ENCODE data around the gene UPP1. TPM values are rescaled to one million over a fixed set of nuclear protein-coding genes. Genes with fewer than 3 reads are reported as not detected.

Gene UPP1
- total RNA-seq, 8 experiments from 2014 or later, result 3.1 to 93.0 (median 26.4) TPM

DNA sequence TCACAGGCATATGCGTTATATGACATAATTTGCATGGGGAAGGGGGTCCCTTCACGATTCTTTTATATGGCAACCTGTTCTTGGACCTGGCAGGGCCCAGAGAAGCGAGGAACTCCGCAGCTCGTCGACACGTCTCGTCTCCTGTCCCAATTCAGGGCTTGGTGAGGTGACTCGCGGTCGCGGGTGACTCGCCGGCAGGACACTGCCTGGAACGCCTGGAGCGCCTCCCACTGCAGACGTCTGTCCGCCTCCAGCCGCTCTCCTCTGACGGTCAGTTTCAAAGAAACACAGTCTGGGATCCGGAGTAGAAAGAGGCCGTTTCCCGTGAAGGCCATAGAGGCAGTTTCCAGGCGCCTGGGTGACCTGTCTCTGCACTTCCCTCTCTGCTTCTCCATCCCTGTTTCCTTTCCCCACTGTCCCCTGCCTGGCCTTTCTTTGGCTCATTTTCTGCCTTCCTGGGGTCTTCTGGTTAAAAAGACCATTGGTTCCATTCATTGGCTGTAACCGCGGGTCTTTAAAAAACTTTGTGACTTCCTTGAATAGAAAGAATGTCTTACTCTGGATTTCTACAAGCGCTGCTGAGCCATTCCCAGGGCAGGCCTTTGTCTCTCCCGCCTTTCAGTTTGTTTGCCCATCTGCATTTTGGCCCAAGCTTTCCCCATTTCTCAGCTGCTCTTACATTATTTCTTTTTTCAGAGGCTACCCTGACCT lies 1.2 kb downstream of the UPP1 start:
- peaks cover 5 to 6% of the 10 kb centered on the region in 2 donors for H3K4me1 ChIP-seq (replicated peaks in 1 of 2)
- in situ Hi-C loops (cut with MboI; ENCODE audit: low pct_unique_long_range_greater_than_20kb in 2 of 9, low sequenced_read_pairs in 9 of 9, unreplicated experiment in 9 of 9), result loop anchor here in 2 of 9 experiments (25.0 kb wide), 1 partner anchor 103 kb away; the partner anchor contains the start of gene HUS1 (in 2 of the 2)
- H3K27ac ChIP-seq, result no peak overlapping the region
- WGBS, 10 experiments, result 9 to 94% (median 25%) methylated on average over 1 to 17 of the region's 28 CpGs
- peak overlapping the region; percentile 78 to 92 (median 89) for H3K4me3 ChIP-seq
- no peak for ATAC-seq (replicated peaks in 6 of 8)

DNA sequence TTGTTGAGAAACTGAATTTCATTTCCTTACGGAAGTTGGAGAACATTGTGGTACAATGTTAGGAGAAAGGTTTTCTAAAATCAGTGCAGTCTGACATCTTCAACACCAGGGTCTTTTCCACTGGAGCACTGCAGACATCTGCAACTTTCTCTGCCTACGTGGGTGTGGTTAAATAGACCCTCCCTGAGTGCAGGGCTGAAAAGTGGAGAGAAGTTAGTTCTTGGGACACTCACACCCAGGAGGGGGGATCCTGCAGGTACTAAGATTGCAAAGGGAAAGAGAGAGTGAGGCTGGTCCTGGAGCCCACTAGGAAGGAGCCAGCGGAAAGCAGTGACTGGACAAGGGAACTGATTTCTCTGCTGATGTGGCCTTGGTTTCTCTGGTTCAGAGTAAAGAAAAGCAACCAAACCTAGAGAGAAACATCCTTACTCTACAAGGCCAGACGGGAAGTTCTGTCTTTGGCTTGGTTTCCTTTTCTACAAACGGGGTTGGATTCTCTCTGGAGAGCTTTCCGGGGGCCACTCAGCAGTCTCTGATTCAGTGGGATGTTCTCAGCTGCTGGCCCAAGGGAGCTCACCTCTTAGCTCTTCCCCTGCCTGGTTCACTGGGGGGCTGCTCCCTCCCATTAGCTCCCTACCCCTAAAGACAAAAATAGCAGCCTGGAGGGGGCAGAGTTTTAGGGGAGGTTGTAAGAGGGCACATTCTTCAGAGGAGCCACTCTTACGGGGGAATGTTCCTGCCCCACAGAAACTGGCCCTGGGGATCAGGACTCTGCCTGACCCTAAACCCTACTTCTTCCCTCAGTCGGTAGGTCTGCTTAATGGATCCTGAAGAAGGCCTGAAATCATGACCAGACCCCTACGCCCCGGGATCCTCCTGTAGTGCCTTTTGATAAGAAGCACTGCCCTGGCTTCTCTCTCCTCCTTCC lies 2.7 kb downstream of the UPP1 start:
- Histone ChIP-seq H3K4me1 (replicated peaks in 1 of 2) (peaks cover 5 to 6% of the 10 kb centered on the region in 2 donors), H3K4me3 (no peak overlapping the region), H3K27ac (no peak overlapping the region)
- ATAC-seq (replicated peaks in 6 of 8), result no peak
- WGBS, 10 experiments, result 40 to 100% (median 93%) methylated on average over 1 to 6 of the region's 10 CpGs; no CpG with 5 or more reads in 3 of the 10 experiments
- in situ Hi-C loops (cut with MboI; ENCODE audit: low pct_unique_long_range_greater_than_20kb in 2 of 9, low sequenced_read_pairs in 9 of 9, unreplicated experiment in 9 of 9), result loop anchor here in 2 of 9 experiments (25.0 kb wide), 1 partner anchor 104 kb away; the partner anchor contains the start of gene HUS1 (in 2 of the 2)

DNA sequence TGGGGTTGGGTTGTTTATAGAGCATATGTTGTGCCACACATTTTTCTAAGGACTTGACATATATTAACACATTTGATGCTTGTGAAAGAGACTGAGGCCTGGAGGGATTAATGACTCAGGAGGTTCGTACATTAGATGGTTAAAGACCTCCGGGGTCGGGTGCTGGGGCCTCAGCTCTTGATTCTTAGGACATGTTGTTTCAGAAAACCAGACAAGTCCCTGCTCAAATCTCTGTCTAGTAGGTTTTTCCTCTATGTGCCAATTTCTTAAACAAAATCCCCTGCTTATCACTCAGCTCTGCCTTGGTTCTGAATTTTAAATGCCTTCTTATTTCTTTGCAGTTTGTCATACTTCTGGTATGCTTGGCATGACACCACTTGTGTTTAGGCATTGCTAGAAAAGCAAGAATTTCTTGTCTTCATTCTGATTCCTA lies 5.8 kb downstream of the UPP1 start:
- in situ Hi-C loops (cut with MboI; ENCODE audit: low pct_unique_long_range_greater_than_20kb in 2 of 9, low sequenced_read_pairs in 9 of 9, unreplicated experiment in 9 of 9), result loop anchor here in 2 of 9 experiments (25.0 kb wide), 1 partner anchor 108 kb away; the partner anchor contains the start of gene HUS1 (in 2 of the 2)
- Histone ChIP-seq H3K4me1 (replicated peaks in 1 of 2) (peaks cover 0 to 6% of the 10 kb centered on the region in 2 donors), H3K27ac (no peak overlapping the region), H3K4me3 (no peak overlapping the region)
- peak in 3 of 8 experiments; percentile 13 to 34 (median 15) for ATAC-seq (replicated peaks in 6 of 8)
- 0 to 95% (median 83%) methylated on average over 1 to 3 of the region's 3 CpGs; no CpG with 5 or more reads in 4 of the 10 experiments for WGBS, 10 experiments

DNA sequence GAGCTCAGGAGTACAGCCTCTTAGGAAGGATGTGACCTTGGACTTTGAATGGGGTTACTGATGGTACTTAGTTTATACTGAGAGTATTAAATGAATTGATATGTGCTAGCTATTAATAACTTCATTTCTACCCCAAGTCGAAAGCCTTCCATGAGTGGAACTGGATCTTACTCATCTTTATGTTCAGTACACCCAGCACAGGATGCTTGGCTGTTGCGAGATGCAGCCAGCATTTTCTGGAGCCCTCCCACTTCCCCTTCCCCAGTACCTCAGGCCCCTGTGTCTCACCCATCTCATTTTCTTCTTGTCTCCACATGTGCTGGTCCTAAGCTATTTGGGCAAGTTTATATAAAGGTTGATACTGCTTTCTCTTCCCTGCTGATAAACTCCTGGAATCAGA lies 7.2 kb downstream of the UPP1 start:
- WGBS, 10 experiments, result 100% methylated on average over 1 to 2 of the region's 2 CpGs; no CpG with 5 or more reads in 7 of the 10 experiments
- ATAC-seq (replicated peaks in 6 of 8), result no peak
- Histone ChIP-seq H3K27ac (no peak overlapping the region), H3K4me1 (replicated peaks in 1 of 2) (no peaks in the 10 kb centered on the region), H3K4me3 (no peak overlapping the region)
- in situ Hi-C loops (cut with MboI; ENCODE audit: low pct_unique_long_range_greater_than_20kb in 2 of 9, low sequenced_read_pairs in 9 of 9, unreplicated experiment in 9 of 9), result loop anchor here in 2 of 9 experiments (25.0 kb wide), 1 partner anchor 109 kb away; the partner anchor contains the start of gene HUS1 (in 2 of the 2)

DNA sequence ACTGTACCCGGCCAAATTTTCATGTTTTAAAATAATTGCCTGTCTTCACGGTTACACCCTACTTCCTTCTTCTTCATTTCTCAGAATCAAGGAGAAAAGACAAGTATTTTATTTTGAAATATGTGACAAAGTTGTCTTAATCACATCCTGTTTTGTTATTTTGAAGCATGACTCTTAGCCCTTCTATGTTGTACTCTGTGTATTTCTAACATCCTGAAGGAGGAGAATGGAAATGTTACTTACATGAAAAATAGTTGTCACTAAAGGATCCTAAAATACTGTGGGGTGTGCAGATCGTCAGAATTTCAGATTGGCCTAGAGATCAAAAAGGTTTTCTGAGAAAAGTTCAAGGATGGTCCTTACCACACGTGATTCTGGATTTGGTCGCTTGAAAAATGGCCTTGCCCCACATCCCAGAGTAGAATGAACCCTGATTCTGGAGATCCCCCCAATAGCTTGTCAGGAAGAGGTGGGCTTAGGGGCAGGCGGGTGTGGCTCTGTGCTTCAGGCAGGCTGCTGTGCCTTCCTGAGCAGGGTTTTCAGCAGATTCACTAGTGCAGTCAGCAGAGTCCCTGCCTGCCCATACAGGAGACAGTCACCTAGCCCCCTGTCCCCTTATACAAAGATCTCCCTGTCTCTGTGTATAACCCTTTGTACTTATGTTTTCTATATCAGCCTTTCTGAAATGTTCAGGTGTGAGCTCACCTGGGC lies 8.6 kb downstream of the UPP1 start:
- H3K4me3 ChIP-seq, result no peak overlapping the region
- no peak overlapping the region for H3K27ac ChIP-seq
- in situ Hi-C loops (cut with MboI; ENCODE audit: low pct_unique_long_range_greater_than_20kb in 2 of 9, low sequenced_read_pairs in 9 of 9, unreplicated experiment in 9 of 9), result loop anchor here in 2 of 9 experiments (25.0 kb wide), 1 partner anchor 110 kb away; the partner anchor contains the start of gene HUS1 (in 2 of the 2)
- WGBS, 10 experiments, result 0 to 100% (median 70%) methylated on average over 1 to 6 of the region's 6 CpGs; no CpG with 5 or more reads in 1 of the 10 experiments
- H3K4me1 ChIP-seq (replicated peaks in 1 of 2), result no peaks in the 10 kb centered on the region
- no peak for ATAC-seq (replicated peaks in 6 of 8)

DNA sequence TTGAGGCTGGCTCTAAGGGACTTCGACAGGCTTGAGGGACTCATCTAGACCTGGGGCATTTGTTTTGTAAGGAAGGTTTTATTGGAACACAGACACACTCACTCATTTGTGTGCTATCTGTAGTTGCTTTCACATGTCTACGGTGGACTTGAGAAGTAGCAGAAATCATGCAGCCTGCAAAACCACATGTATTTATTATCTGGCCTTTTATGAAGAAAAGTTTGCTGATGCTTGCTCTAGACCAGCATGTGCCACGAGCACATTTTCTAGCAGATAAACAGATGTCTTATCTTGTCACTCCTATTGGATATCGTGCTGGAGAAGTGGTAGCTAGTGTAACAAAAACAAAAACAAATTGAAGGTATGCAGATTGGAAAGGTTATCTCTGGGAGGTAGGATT lies 9.8 kb downstream of the UPP1 start:
- 33 to 96% (median 89%) methylated on average over 1 to 4 of the region's 4 CpGs; no CpG with 5 or more reads in 2 of the 10 experiments for WGBS, 10 experiments
- in situ Hi-C loops (cut with MboI; ENCODE audit: low pct_unique_long_range_greater_than_20kb in 2 of 9, low sequenced_read_pairs in 9 of 9, unreplicated experiment in 9 of 9), result loop anchor here in 2 of 9 experiments (25.0 kb wide), 1 partner anchor 112 kb away; the partner anchor contains the start of gene HUS1 (in 2 of the 2)
- no peak for ATAC-seq (replicated peaks in 6 of 8)
- H3K4me3 ChIP-seq, result no peak overlapping the region
- H3K4me1 ChIP-seq (replicated peaks in 1 of 2), result no peaks in the 10 kb centered on the region
- H3K27ac ChIP-seq, result no peak overlapping the region

DNA sequence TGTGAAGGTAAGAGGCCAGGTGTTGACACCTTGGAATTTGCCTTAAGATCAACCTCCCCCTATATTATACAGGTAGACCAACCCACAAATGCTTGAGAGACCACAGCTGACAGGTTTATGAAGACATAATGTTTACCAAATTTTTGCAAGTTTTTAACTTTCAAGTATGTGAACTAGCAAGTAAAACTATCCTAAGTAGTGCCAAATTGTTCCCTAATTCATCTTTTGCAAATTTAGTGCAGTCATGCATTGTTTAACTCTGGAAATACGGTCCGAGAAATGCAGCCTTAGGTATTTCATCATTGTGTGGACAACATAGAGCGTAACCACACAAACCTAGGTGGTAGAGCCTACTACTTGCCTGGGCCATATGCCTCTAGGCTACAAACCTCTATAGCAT lies 10.7 kb downstream of the UPP1 start:
- 79 to 94% (median 90%) methylated on average over 2 to 3 of the region's 3 CpGs; no CpG with 5 or more reads in 4 of the 10 experiments for WGBS, 10 experiments
- H3K4me1 ChIP-seq (replicated peaks in 1 of 2), result no peaks in the 10 kb centered on the region
- H3K4me3 ChIP-seq, result no peak overlapping the region
- ATAC-seq (replicated peaks in 6 of 8), result no peak
- no peak overlapping the region for H3K27ac ChIP-seq
- in situ Hi-C loops (cut with MboI; ENCODE audit: low pct_unique_long_range_greater_than_20kb in 2 of 9, low sequenced_read_pairs in 9 of 9, unreplicated experiment in 9 of 9), result loop anchor here in 4 of 9 experiments (25.0 kb wide), 2 partner anchors 112 to 162 kb away; partner anchors contain the start of genes HUS1 (in 3 of the 4) and PKD1L1 (in 1 of the 4)

DNA sequence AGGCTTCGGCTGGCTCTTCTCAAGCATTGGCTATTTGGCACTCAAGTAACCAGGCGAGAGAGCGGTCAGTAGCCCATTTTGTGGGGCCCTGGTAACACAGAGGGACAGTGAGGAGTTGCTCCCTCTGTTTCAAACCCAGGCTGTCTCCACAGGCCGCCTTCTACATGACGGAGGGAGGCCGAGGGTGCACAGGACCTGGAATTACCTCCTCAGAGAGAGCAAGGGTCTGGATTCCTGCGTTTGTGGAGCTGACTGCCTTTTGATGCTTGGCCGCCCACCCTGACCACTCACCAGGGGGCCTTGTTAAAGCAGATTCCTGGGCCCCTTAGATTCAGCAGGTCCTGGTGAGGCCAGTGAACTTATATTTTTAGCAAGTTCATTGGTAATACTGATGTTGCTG lies 12.3 kb downstream of the UPP1 start:
- no peak overlapping the region for H3K27ac ChIP-seq
- no peak overlapping the region for H3K4me3 ChIP-seq
- 93 to 100% (median 97%) methylated on average over 1 to 7 of the region's 8 CpGs; no CpG with 5 or more reads in 2 of the 10 experiments for WGBS, 10 experiments
- no peaks in the 10 kb centered on the region for H3K4me1 ChIP-seq (replicated peaks in 1 of 2)
- no peak for ATAC-seq (replicated peaks in 6 of 8)
- in situ Hi-C loops (cut with MboI; ENCODE audit: low pct_unique_long_range_greater_than_20kb in 2 of 9, low sequenced_read_pairs in 9 of 9, unreplicated experiment in 9 of 9), result loop anchor here in 2 of 9 experiments (25.0 kb wide), 2 partner anchors 114 to 164 kb away; partner anchors contain the start of genes HUS1 (in 1 of the 2) and PKD1L1 (in 1 of the 2)

DNA sequence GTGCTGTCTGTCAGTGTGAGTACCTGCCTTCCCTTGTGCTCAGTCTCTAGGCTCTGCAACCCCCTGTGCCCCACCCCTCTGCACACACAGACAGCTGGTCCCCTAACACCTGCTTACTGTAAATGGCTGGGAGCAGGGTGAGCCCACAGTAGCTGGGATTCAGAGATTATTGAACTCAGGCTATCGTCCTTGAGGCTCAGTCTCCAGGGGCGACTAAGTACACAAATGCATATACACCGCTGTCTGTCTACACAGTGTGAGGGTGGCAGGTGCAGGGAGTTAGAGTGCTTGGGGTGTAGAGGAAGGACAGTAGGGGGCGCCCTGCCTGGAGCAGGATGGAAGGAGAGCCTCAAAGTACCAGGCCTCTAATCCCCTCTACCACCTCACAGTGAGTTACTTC lies 12.9 kb downstream of the UPP1 start:
- in situ Hi-C loops (cut with MboI; ENCODE audit: low pct_unique_long_range_greater_than_20kb in 2 of 9, low sequenced_read_pairs in 9 of 9, unreplicated experiment in 9 of 9), result loop anchor here in 2 of 9 experiments (25.0 kb wide), 2 partner anchors 115 to 165 kb away; partner anchors contain the start of genes HUS1 (in 1 of the 2) and PKD1L1 (in 1 of the 2)
- Histone ChIP-seq H3K4me1 (replicated peaks in 1 of 2) (no peaks in the 10 kb centered on the region), H3K27ac (no peak overlapping the region), H3K4me3 (no peak overlapping the region)
- WGBS, 10 experiments, result 0 to 100% (median 90%) methylated on average over 1 to 2 of the region's 4 CpGs; no CpG with 5 or more reads in 5 of the 10 experiments
- peak in 2 of 8 experiments; percentile 42 to 75 for ATAC-seq (replicated peaks in 6 of 8)

DNA sequence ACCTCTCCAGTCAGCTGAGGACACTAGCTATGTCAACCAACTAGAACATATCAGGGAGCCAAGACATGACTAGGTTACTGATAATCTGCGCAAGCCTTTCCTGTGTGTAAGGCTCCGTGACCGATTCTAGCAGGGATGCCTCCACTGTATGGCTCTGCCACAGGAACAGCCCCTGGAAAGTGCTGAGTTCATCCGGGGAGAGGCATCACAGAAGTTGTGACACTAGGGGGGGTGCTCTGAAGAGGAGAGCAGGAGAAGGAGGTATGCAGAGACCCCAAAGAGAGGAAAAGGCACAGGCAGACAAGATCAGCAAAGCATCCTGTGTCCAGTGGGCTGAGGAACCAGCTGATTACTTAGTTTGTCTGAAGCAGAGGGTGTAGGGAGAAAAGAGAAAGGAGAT lies 13.5 kb downstream of the UPP1 start:
- Histone ChIP-seq H3K4me3 (no peak overlapping the region), H3K27ac (no peak overlapping the region), H3K4me1 (replicated peaks in 1 of 2) (no peaks in the 10 kb centered on the region)
- no peak for ATAC-seq (replicated peaks in 6 of 8)
- in situ Hi-C loops (cut with MboI; ENCODE audit: low pct_unique_long_range_greater_than_20kb in 2 of 9, low sequenced_read_pairs in 9 of 9, unreplicated experiment in 9 of 9), result loop anchor here in 2 of 9 experiments (25.0 kb wide), 2 partner anchors 115 to 165 kb away; partner anchors contain the start of genes HUS1 (in 1 of the 2) and PKD1L1 (in 1 of the 2)
- WGBS, 10 experiments, result 88 to 100% (median 94%) methylated on average over 3 to 4 of the region's 4 CpGs; no CpG with 5 or more reads in 4 of the 10 experiments

DNA sequence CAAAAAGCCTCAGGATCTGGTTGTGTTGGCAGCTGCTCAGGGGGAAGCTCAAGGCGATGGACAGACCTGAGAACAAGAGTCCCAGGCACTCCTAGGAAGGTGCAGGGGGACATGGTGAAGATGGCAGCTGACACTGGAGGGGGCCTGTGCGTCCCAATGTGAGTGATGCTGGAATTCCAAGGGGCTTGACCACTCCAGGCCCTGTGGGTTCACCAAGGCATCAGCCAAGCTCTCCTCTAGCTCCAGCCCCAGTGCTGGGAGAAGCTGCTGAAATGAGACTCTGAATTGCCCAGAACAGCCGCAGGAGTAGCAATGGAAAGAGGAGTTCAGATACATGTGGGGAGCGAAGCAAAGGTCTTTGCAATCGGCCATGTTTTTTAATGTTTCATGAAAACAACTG lies 16.0 kb downstream of the UPP1 start:
- ATAC-seq (replicated peaks in 6 of 8), result no peak
- in situ Hi-C loops (cut with MboI; ENCODE audit: low pct_unique_long_range_greater_than_20kb in 2 of 9, low sequenced_read_pairs in 9 of 9, unreplicated experiment in 9 of 9), result loop anchor here in 2 of 9 experiments (25.0 kb wide), 2 partner anchors 118 to 168 kb away; partner anchors contain the start of genes HUS1 (in 1 of the 2) and PKD1L1 (in 1 of the 2)
- WGBS, 10 experiments, result 83 to 100% (median 100%) methylated on average over 1 to 4 of the region's 5 CpGs; no CpG with 5 or more reads in 5 of the 10 experiments

More for the DNA sequence above, 16.0 kb downstream of the UPP1 start:
- no peaks in the 10 kb centered on the region for H3K4me1 ChIP-seq (replicated peaks in 1 of 2)
- H3K27ac ChIP-seq, result no peak overlapping the region
- no peak overlapping the region for H3K4me3 ChIP-seq
